OCI-LY7 (cell line): ENCODE data around the gene PCSK9. TPM values are rescaled to one million over a fixed set of nuclear protein-coding genes. Genes with fewer than 3 reads are reported as not detected.

ENCODE experiments used
- BruUV-seq: library from RNA; stranded (reverse); fragments of 400-500 nt; replicated peaks from 2 replicates; lab custom pipeline; 2021; lab: Mats Ljungman, UMichigan
- CTCF ChIA-PET: fragments of 300-600 bp; sonication (Branson Sonifier 250); formaldehyde crosslinking; loops from one replicate; lab custom pipeline; 2022; ENCODE audit warnings: antibody characterized with exemption; ENCODE audit not compliant: unreplicated experiment; lab: Charles Lee
- POLR2A ChIA-PET: fragments of 300-600 bp; sonication (Branson Sonifier 250); formaldehyde crosslinking; loops from one replicate; lab custom pipeline; 2022; ENCODE audit warnings: antibody characterized with exemption; lab: Charles Lee
- DNase-seq: peaks from one replicate; pipeline ENCODE4 v3.0.0-alpha.2; 2015; ENCODE audit warnings: low spot score
- H2AFZ ChIP-seq: fragments of 200-600 bp; sonication (generic), shearing (Covaris generic); 2 replicates; pipeline ENCODE4 v1.6.1; 2014; ENCODE audit warnings: mild to moderate bottlenecking, antibody characterized with exemption, low read length, moderate library complexity
- H3K27ac ChIP-seq: fragments of 200-600 bp; sonication (generic); 2 replicates; pipeline ENCODE4 v1.5.1; 2014; ENCODE audit warnings: mixed run types, low read depth, mild to moderate bottlenecking, moderate library complexity, low read length, inconsistent platforms; ENCODE audit not compliant: poor library complexity, severe bottlenecking
- H3K36me3 ChIP-seq: fragments of 200-600 bp; sonication (generic); 2 replicates; pipeline ENCODE4 v1.6.1; 2014; ENCODE audit warnings: mild to moderate bottlenecking, antibody characterized with exemption, low read length, moderate library complexity, mixed read lengths; ENCODE audit not compliant: insufficient read depth
- H3K4me1 ChIP-seq: fragments of 200-600 bp; sonication (generic); 2 replicates; pipeline ENCODE4 v1.5.1; 2014; ENCODE audit warnings: mild to moderate bottlenecking, low read length; ENCODE audit not compliant: insufficient read depth, poor library complexity, severe bottlenecking
- H3K4me2 ChIP-seq: fragments of 200-600 bp; sonication (generic); 2 replicates; pipeline ENCODE4 v1.6.1; 2014; ENCODE audit warnings: mild to moderate bottlenecking, low read length
- H3K4me3 ChIP-seq: fragments of 200-600 bp; sonication (generic); 2 replicates; pipeline ENCODE4 v1.5.1; 2014; ENCODE audit warnings: mild to moderate bottlenecking, low read depth, low read length; ENCODE audit not compliant: poor library complexity, severe bottlenecking
- H3K79me2 ChIP-seq: fragments of 200-600 bp; sonication (generic); 2 replicates; pipeline ENCODE4 v1.6.1; 2016; ENCODE audit warnings: low read depth, mild to moderate bottlenecking, low read length, moderate library complexity, mixed read lengths; ENCODE audit not compliant: insufficient read depth
- H3K9me2 ChIP-seq: fragments of 200-600 bp; sonication (generic); 2 replicates; pipeline ENCODE4 v1.6.1; 2016; ENCODE audit warnings: mild to moderate bottlenecking, low read length, mixed read lengths; ENCODE audit not compliant: insufficient read depth
- H3K9me3 ChIP-seq: fragments of 200-600 bp; sonication (generic); 2 replicates; pipeline ENCODE4 v1.6.1; 2014; ENCODE audit warnings: mild to moderate bottlenecking, mixed run types, low read length, mixed read lengths
- H4K20me1 ChIP-seq: fragments of 200-600 bp; sonication (generic); 2 replicates; pipeline ENCODE4 v1.6.1; 2014; ENCODE audit warnings: mild to moderate bottlenecking, antibody characterized with exemption, low read length, moderate library complexity, mixed read lengths; ENCODE audit not compliant: insufficient read depth
- CTCF ChIP-seq: fragments of 200-600 bp; sonication (generic); conservative IDR thresholded peaks from 2 replicates; pipeline ENCODE4 v1.5.1; 2014; ENCODE audit warnings: mild to moderate bottlenecking, antibody characterized with exemption, low read length, moderate library complexity, mixed read lengths
- EZH2phosphoT487 ChIP-seq: fragments of 200-600 bp; sonication (generic); IDR thresholded peaks from 2 replicates; pipeline ENCODE4 v1.6.1; 2018; ENCODE audit warnings: low read depth, borderline replicate concordance, mild to moderate bottlenecking, mixed run types, antibody characterized with exemption, low read length, moderate library complexity, mixed read lengths
- intact Hi-C: fragments of 100-400 bp; cut with micrococcal nuclease; formaldehyde crosslinking; loops from one replicate; pipeline ENCODE4 v1.10.0; 2022; ENCODE audit not compliant: unreplicated experiment
- total RNA-seq, 2 experiments: library from RNA; depleted of rRNA in 1 of 2; stranded (reverse); fragments of >200 nt in 1 of 2; shearing (Covaris generic) in 1 of 2; gene quantifications; 2 replicates each; pipeline ENCODE4 v1.2.3, GENCODE V29; 2014 to 2022

Gene PCSK9
- total RNA-seq, 2 experiments from 2014 or later, result not detected

DNA sequence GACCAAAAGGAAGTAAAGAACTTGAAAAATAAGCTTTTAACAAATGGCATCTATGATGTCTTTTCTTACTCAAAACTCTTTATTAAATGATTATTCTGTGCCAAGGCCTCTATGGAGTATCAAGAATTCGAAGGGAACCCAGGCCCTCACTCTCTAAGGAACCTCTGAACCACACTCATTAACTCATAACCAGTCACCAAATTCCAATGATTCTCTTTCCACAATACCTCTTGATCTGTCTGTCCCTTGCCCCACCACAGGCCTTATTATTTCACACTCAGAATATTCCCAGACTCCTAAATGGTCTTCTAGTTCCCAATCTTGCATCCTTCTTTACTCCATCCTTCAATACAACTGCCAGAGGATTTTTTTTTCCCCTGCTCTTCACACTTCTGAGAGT, 37.0 kb downstream of the PCSK9 start:
- DNase-seq, result no peak
- H4K20me1 ChIP-seq, result no peaks in the 10 kb centered on the region
- no peaks in the 10 kb centered on the region for H3K9me2 ChIP-seq
- TF ChIP-seq EZH2phosphoT487, result no peak
- TF ChIP-seq CTCF, result no peak
- H3K9me3 ChIP-seq, result no peaks in the 10 kb centered on the region
- no peaks in the 10 kb centered on the region for H3K4me1 ChIP-seq
- no peak overlapping the region for H2AFZ ChIP-seq
- CTCF ChIA-PET, result no interaction called here
- H3K36me3 ChIP-seq, result peaks cover 87% of the 10 kb centered on the region
- H3K27ac ChIP-seq, result no peak overlapping the region
- BruUV-seq, result no TSS peak
- POLR2A ChIA-PET, result no interaction called here
- H3K4me2 ChIP-seq, result no peak overlapping the region
- intact Hi-C loops, result no loop called here
- H3K4me3 ChIP-seq, result no peak overlapping the region
- H3K79me2 ChIP-seq, result no peaks in the 10 kb centered on the region

GRCh38 chr1:55078470-55078869, 39.1 kb downstream of the PCSK9 start:
- CTCF ChIA-PET, result no interaction called here

More at GRCh38 chr1:55078470-55078869, 39.1 kb downstream of the PCSK9 start:
- DNase-seq, result no peak
- Histone ChIP-seq H3K4me1 (no peaks in the 10 kb centered on the region), H3K36me3 (peaks cover 85% of the 10 kb centered on the region), H3K9me3 (no peaks in the 10 kb centered on the region), H3K4me2 (no peak overlapping the region), H3K4me3 (no peak overlapping the region), H3K9me2 (no peaks in the 10 kb centered on the region), H3K27ac (no peak overlapping the region), H4K20me1 (no peaks in the 10 kb centered on the region), H2AFZ (no peak overlapping the region), H3K79me2 (no peaks in the 10 kb centered on the region)
- POLR2A ChIA-PET, result interaction anchor here (0.6 kb wide), 1 partner anchor 12 kb away, joined by 3 read pairs; no protein-coding TSS in a partner anchor
- intact Hi-C loops, result no loop called here
- no TSS peak for BruUV-seq
- no peak for TF ChIP-seq CTCF
- TF ChIP-seq EZH2phosphoT487, result no peak
